ENCODE results near the gene XRCC4. TPM values are rescaled to one million over a fixed set of nuclear protein-coding genes. Genes with fewer than 3 reads are reported as not detected.

XRCC4 gene
- total and polyA plus RNA-seq, 9 donors = 1.5 to 4.7 (median 3.2) TPM

GRCh38 chr5:83394190-83394589 is 316.8 kb downstream of the XRCC4 start:
- WGBS, 3 donors = 92 to 97% (median 95%) methylated on average over 2 of the region's 2 CpGs
- H3K27ac ChIP-seq = no peak overlapping the region
- H3K36me3 ChIP-seq = no peaks in the 10 kb centered on the region
- no peaks in the 10 kb centered on the region for H3K9me3 ChIP-seq
- no peak overlapping the region for H3K4me3 ChIP-seq
- no peak for TF ChIP-seq CTCF (IDR thresholded peaks at IDR 0.05)
- TF ChIP-seq POLR2A (IDR thresholded peaks at IDR 0.05) = no peak
- no peak for TF ChIP-seq EP300 (IDR thresholded peaks at IDR 0.05)
- DNase-seq = no peak
- intact Hi-C loops (cut with DNase I) = no loop called here
- no peaks in the 10 kb centered on the region for H3K27me3 ChIP-seq
- H3K4me1 ChIP-seq (ENCODE audit: insufficient read depth) = no peaks in the 10 kb centered on the region

- TF ChIP-seq POLR2A (IDR thresholded peaks at IDR 0.05) (no peak), EP300 (IDR thresholded peaks at IDR 0.05) (no peak), CTCF (IDR thresholded peaks at IDR 0.05) (no peak)
- intact Hi-C loops (cut with DNase I) = no loop called here
- WGBS, 3 donors = 46 to 73% (median 60%) methylated on average over 1 of the region's 1 CpG
- Histone ChIP-seq H3K36me3 (no peaks in the 10 kb centered on the region), H3K27ac (no peak overlapping the region), H3K4me1 (ENCODE audit: insufficient read depth) (no peaks in the 10 kb centered on the region), H3K4me3 (no peak overlapping the region), H3K27me3 (no peaks in the 10 kb centered on the region), H3K9me3 (no peaks in the 10 kb centered on the region)
- DNase-seq = no peak
These were observed 319.3 kb downstream of the XRCC4 start for GRCh38 chr5:83396662-83397061.

- DNase-seq = no peak
- WGBS, 3 donors = 31 to 45% (median 39%) methylated on average over 1 of the region's 1 CpG
- H3K4me1 ChIP-seq (ENCODE audit: insufficient read depth) = no peaks in the 10 kb centered on the region
- no peaks in the 10 kb centered on the region for H3K27me3 ChIP-seq
- intact Hi-C loops (cut with DNase I) = no loop called here
- TF ChIP-seq POLR2A (IDR thresholded peaks at IDR 0.05) (no peak), CTCF (IDR thresholded peaks at IDR 0.05) (no peak), EP300 (IDR thresholded peaks at IDR 0.05) (no peak)
- no peaks in the 10 kb centered on the region for H3K36me3 ChIP-seq
- no peak overlapping the region for H3K4me3 ChIP-seq
- H3K27ac ChIP-seq = no peak overlapping the region
- H3K9me3 ChIP-seq = no peaks in the 10 kb centered on the region
These were observed 320.3 kb downstream of the XRCC4 start for GRCh38 chr5:83397658-83398057.

- 91 to 92% (median 92%) methylated on average over 4 of the region's 4 CpGs for WGBS, 3 donors
- no peaks in the 10 kb centered on the region for H3K4me1 ChIP-seq (ENCODE audit: insufficient read depth)
- H3K27ac ChIP-seq = no peak overlapping the region
- no peaks in the 10 kb centered on the region for H3K27me3 ChIP-seq
- no peaks in the 10 kb centered on the region for H3K9me3 ChIP-seq
- no peak overlapping the region for H3K4me3 ChIP-seq
- intact Hi-C loops (cut with DNase I) = no loop called here
- no peak for TF ChIP-seq POLR2A (IDR thresholded peaks at IDR 0.05)
- TF ChIP-seq EP300 (IDR thresholded peaks at IDR 0.05) = no peak
- TF ChIP-seq CTCF (IDR thresholded peaks at IDR 0.05) = no peak
- H3K36me3 ChIP-seq = no peaks in the 10 kb centered on the region
- no peak for DNase-seq
These were observed 322.9 kb downstream of the XRCC4 start for GRCh38 chr5:83400241-83400640.

- no peak overlapping the region for H3K27ac ChIP-seq
- DNase-seq = no peak
- TF ChIP-seq EP300 (IDR thresholded peaks at IDR 0.05) (no peak), POLR2A (IDR thresholded peaks at IDR 0.05) (no peak), CTCF (IDR thresholded peaks at IDR 0.05) (no peak)
- WGBS, 3 donors = 85 to 91% (median 90%) methylated on average over 3 of the region's 3 CpGs
- no peaks in the 10 kb centered on the region for H3K9me3 ChIP-seq
- no peaks in the 10 kb centered on the region for H3K4me1 ChIP-seq (ENCODE audit: insufficient read depth)
- no peaks in the 10 kb centered on the region for H3K27me3 ChIP-seq
- H3K4me3 ChIP-seq = no peak overlapping the region
- intact Hi-C loops (cut with DNase I) = no loop called here
- no peaks in the 10 kb centered on the region for H3K36me3 ChIP-seq
These were observed 323.4 kb downstream of the XRCC4 start for GRCh38 chr5:83400701-83401100.
